Hematopoietic multipotent progenitor cell treated with erythropoietin and hydrocortisone succinate and interleukin-3 and kit ligand, for 15 days (in vitro differentiated cells): ENCODE results near the gene AR.

ENCODE experiments used
- DNase-seq: peaks from one replicate; pipeline ENCODE4 v3.0.0-alpha.2; 2015; ENCODE audit warnings: low spot score

AR gene

GRCh38 chrX:67724359-67725110 is 180.7 kb downstream of the AR start:
- DNase-seq, result no peak

- no peak for DNase-seq
Measured at GRCh38 chrX:67725471-67725870, 181.7 kb downstream of the AR start.

GRCh38 chrX:67726018-67726417 is 182.2 kb downstream of the AR start:
- DNase-seq, result no peak

GRCh38 chrX:67727576-67727975 is 183.8 kb downstream of the AR start:
- no peak for DNase-seq

- no peak for DNase-seq
Measured at GRCh38 chrX:67730296-67730695, 186.5 kb downstream of the AR start.

- no peak for DNase-seq
Measured at GRCh38 chrX:67731061-67731460, 187.2 kb downstream of the AR start.

- DNase-seq, result no peak
Measured at GRCh38 chrX:67732864-67733263, 189.0 kb downstream of the AR start.

GRCh38 chrX:67734111-67734753 is 190.4 kb downstream of the AR start:
- no peak for DNase-seq

- DNase-seq, result no peak
Measured at GRCh38 chrX:67749536-67749935, 205.7 kb downstream of the AR start.

GRCh38 chrX:67750694-67751093 is 206.9 kb downstream of the AR start:
- no peak for DNase-seq

- no peak for DNase-seq
Measured at GRCh38 chrX:67759018-67759417, 215.2 kb downstream of the AR start.

- no peak for DNase-seq
Measured at GRCh38 chrX:67777148-67777547, 233.3 kb downstream of the AR start.

GRCh38 chrX:67779099-67779498 is 235.3 kb downstream of the AR start:
- no peak for DNase-seq
